Activated naive CD4-positive, alpha-beta T cell treated with Interleukin-2 at 50 U/mL for 16 hours (primary cell): ENCODE data around the gene BMP2K.

ENCODE experiments used
- DNase-seq: peaks from one replicate; pipeline ENCODE4 v3.0.0-alpha.2; 2020

Gene BMP2K

DNA sequence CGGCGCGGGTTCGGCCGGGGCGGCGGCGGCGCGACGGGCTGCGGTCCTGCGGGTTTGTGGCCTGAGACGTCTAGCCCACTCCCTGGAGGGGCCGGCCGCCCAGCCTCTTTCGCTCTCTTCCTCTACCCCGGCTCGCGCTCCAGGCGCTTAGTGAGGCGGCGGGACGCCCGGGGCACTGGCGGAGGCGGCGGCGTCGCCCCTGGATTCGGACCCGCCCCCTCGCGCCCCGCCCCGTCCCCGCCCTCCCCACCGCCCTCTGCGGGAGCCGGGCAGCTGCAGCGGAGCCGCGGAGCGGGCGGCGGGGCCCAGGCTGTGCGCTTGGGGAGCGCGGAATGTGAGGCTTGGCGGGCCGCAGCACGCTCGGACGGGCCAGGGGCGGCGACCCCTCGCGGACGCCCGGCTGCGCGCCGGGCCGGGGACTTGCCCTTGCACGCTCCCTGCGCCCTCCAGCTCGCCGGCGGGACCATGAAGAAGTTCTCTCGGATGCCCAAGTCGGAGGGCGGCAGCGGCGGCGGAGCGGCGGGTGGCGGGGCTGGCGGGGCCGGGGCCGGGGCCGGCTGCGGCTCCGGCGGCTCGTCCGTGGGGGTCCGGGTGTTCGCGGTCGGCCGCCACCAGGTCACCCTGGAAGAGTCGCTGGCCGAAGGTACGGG, at the start of gene BMP2K:
Gene BMP2K, plus strand, starts transcription at position 272 of the 650 bp plus-strand sequence. Its CDS starts 194 bp downstream, at position 466.
- peak; percentile 77 for DNase-seq

DNA sequence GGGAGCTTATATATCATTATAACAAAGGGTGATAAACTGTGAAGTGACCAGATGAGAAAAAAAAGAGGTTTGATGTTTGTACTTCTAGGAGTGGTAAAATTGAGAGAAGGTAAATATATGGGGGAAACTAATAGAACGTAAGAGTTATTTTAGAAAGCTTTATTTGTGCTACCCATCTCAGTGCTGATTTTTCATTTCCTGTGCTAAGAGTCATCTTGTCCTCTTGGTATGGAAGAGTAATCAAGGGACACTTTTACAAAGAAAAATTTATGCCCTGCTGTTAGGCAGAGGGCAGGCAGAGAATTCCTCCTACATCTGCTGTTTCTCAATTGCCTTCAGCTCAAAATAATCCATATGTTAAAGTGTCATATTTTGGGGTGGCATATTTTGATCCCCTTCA, 49.6 kb upstream of the BMP2K start:
- no peak for DNase-seq

DNA sequence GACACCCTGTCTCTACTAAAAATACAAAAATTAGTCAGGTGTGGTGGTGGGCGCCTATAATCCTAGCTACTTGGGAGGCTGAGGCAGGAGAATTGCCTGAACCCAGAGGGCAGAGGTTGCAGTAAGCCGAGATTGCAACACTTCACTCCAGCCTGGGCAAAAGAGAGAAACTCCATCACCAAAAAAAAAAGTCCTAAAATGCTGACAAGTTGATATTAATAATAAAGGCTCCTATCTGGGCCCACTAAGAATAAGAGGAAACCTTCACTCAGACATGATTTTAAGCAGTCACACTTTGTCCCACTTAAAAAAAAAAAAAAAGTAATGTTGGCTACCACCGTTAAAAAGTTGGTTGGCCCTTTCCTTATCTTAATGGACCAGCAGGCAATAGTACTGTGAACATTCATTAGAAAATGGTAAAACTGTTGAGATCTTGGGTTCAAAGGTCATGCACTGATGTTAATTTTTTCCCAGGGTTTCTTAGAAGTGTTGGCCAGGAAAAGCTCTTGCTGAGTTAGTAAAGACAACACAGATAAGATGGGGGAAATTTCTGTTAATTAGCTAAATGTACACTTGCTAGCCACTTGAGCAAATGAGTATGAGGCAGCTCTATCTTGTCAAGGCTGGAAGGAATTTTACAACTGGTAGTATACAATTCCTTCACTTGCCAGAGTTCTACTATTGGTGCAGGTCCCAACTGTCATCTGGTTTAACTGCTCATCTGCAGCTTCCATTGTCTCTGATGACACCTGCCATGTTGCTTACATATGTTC, 43.6 kb upstream of the BMP2K start:
- DNase-seq = no peak

DNA sequence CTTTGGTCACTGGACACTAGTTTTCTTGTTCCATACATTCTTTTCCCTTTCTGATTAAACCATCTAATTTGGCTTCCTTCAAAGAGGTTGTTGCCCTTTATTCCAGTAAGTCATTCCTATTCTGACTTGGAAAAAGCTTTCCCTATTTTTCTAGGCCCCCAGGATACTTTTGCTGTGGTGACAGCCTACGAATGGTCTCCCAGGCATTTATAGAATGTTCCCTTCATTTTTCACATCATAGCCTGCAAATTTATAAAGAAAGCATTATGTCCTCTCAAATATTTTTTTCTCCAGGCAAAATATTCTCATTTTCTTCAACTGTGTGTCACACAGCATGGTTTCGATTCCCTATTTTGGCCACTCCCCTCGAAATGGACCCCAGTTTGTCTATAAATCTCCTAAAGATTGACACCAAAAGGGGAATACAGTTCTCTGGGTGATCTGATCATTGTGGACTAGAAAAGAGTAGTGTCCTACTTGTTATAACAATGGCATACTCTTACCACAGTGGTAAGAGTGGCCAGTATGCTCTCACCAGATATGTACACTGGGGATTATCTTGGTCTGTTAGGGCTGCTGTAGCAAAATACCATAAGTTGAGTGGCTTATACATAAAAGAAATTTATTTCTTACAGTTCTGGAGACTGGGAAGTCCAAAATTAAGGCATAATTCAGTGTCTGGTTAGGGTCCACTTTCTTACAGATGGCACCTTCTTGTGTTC, 41.5 kb upstream of the BMP2K start:
- no peak for DNase-seq

DNA sequence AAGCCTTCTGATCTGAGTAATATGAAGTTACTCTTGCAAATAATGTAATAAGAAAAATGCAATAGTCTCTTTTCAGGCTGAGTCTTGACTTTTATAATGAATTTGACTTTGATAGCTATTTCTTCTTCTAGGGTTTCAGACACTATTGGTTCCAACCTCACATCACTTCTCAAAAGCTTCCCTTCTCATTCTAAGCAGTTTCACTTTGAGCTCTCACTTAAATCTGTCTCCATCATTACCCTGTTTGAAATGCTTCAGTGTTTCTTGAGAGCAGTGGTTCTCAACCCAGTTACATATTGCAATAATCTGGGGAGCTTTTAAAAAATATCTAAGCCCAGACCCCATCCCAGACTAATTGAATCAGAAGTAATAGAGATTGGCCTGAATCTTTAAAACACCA, 40.5 kb upstream of the BMP2K start:
- DNase-seq = no peak

DNA sequence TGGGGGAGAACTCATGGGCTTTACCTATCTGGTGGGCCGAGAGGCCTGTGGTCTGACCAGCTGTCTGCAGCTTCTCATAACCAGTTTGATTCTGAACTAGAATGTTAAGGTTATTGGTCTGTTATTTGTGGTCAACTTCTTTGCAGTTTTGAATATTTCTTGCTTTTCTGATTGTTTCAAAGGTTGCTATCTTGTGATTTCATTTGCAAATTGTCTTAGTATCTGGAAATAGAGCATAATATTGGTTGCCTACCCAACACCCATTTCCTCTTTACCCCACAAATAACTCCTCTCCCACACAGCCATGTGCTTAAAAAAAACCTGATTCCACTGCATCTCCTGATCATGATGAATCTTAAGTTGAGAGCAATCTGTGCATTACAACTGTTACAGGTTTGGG, 39.1 kb upstream of the BMP2K start:
- DNase-seq = no peak

DNA sequence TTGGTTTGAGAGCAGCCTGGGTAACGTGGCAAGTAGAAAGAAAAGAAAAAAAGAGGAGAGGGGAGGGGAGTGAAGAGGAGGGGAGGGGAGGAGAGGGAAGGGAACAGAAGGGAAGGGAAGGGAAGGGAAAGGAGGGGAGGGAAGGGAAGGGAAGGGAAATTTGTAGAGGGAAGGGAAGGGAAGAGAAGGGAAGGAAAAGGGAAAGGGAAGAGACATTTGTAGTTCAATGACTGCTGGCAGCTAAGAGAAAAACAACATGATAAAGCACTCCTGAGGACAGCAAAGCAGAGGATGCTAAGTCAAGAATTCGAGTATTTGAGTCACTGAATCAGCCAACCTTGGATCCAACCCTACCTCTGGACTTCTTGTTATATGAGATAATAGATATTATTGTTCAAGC, 38.2 kb upstream of the BMP2K start:
- no peak for DNase-seq

DNA sequence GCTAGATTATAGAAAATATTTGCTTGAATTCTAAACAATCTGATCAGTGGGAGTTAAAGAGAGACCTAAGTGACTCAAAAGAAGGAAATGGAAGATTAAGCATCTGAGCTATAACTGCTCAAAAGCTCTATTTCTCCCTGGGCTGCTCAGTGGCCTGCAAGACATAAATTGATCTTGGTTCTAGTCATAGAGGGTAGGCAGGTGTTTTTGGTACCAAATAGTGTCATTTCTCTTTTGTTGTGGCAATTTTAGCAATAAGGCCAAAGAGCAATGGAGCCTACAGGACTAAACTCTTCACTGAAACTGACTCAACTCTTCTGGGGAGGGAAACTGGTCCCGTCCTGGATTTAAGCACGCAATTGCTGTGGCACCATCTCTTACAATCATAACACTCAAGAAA, 33.9 kb upstream of the BMP2K start:
- no peak for DNase-seq

DNA sequence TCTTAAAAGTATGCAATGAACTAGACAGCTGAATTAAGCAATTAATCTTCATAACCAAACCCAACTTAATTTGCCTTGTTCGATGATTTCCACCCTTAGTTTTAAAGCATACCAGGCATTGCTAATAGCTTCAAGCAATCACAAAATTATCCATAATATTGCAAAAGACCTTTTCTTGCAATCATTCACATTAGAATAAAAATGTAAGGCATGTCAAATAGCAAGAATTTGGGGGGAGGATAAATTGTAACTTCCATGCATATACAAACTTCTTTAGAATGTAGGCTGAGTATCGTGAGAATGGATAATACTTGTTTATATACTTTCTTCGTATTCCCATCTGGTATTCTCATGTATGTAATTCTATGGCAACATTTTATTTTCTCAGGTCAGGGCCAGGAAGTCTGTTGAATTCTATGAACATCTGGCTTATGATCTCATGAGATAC, 28.7 kb upstream of the BMP2K start:
- no peak for DNase-seq

DNA sequence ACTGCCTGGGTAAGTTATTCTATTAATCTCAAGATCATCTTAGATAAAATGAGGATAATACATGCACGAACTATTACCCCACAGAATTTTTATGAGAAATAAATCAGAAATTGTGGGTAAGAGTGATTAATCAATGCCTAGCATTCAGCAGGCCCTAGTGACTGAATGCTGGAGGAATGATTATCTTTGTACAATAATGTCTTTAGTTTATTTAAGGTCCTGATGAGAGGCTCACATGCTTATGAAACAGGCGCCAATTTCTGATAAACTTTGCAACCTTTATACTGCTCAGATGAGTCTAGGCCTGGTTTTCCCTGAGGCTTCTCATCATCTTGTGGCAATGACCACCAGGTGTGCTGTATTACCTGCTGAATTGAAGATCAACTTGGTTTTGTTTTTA, 27.8 kb upstream of the BMP2K start:
- no peak for DNase-seq

DNA sequence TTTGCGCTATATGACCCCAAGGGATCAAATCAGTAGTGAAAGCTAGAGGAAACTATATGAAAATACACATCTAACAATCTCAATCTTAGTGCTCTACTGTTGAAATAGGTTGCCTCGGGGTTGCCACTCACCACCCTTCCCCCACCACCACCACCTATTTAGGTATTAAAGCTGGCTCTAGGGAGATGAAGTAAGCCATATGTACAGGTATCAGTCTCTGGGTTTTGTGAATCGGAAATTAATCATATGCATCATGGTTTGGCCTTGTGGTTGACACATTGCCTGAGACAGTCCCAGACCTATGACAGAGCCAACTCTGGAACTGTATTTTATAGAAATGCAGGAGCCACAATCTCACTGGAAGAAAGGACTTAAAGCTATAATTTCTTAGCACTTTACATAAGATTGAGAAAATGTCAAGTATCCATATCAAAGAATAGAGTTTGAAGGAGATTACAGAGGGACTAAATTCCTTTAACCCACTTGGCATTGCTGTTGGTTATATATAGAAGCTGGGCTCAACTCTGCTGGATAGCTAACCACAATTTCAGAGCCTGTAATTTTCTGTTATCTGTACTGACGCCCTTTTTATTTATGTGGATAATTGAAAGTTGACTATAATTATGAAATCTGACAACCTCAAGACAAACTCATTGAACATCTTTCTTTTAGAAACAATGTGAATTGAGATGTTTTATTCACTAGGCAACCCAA, 26.7 kb upstream of the BMP2K start:
- no peak for DNase-seq

DNA sequence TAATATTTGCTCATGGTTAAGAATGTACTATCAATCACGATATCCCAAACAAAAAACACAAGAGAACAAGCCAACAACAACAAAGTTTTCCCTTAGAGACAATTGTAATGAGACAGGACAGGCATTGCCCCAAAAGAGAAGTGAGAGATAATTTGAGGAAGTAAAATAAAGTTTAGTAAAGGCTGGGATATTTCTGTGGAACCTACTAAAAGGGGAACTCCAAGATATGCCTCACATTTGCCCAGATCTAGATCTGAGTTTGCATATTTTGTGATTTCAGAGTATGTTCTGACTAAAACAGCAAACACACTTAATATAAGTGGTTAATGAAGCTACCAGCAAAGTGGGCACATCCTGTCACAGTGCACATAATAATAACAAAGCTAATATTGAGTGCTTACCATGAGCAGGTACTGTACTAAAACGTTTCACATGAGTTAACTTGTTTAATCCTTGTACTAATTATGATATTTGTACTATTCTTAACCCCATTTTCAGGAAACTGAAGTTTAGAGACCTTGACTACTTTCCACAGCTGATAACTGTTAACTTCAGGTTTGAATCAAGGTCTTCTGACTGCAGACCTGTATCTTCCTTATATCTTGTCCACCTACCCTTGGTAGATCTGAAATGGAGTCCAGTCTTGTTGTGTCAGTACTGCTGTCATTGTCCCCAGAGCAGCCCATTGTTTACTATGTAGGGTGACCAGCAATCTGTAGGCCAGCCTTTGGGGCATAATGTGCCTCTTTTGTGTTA, 26.0 kb upstream of the BMP2K start:
- no peak for DNase-seq

DNA sequence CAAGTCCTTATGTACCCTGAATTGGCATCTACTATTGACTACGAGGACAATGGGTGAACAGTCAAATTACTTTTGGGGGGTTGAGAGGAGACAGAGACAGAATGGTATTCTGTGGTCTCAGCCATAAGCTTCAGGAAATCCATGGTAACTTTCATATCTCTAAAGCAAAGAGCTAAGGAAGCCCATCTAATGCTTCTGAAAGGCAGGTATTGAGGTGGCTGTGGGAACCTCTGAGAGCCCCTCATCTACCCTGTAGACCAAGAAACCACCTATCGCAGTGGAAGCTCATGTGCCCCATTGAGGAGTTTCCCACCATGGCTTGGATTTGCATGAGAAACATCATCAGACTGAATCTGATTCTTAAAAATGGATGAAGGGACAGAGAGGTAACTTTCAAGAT, 23.1 kb upstream of the BMP2K start:
- no peak for DNase-seq

DNA sequence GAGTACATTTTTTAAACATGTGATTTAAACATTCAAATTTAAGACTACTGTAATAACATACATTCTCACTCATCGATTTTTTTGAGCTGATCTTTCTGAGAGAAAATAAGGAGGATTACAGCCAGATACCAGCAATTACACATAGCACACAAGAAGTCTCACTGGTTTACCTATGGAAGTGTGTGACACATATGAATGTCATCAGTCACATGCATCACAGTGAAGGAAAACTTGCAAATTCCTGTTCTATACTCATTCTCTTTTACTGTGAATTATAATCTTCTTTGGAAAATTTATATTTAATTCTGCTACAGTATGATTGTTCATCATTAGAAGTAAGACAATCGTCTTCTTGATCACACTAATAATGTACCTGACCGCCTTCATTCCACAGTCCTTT, 21.3 kb upstream of the BMP2K start:
- no peak for DNase-seq

DNA sequence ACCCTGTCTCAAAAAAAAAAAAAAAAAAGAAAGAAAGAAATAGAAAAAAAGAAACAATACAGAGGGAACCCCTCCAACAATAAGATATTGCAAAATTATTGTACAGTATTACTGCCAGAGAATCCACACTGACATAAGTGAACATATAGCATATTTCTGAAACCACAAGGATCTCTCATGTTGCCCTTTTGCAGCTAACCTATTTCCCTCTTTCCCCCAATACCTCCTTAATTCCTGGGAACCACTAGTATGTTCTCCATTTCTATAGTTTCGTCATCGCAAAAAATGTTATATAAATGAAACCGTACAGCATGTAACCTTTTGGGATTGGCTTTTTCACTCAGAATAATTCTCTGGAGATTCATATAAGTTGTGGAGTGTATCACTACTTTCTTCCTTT, 20.0 kb upstream of the BMP2K start:
- no peak for DNase-seq

DNA sequence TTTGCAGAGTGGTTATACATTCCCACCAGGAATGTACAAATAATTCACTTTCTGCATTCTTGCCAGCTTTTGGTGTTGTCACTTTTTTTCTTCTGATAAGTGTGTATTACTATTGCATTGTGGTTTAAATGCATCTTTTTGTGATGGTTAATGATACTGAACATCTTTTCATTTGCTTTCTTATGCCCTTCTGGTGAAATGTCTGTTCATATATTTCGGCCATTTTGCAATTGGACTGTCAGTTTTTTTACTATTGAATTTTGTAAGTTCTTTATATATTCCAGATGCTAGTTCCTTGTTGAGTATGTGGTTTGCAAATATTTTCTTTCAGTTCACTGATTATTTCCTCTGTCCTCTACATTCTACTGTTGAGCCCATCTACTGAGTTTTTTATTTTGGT, 19.4 kb upstream of the BMP2K start:
- no peak for DNase-seq

DNA sequence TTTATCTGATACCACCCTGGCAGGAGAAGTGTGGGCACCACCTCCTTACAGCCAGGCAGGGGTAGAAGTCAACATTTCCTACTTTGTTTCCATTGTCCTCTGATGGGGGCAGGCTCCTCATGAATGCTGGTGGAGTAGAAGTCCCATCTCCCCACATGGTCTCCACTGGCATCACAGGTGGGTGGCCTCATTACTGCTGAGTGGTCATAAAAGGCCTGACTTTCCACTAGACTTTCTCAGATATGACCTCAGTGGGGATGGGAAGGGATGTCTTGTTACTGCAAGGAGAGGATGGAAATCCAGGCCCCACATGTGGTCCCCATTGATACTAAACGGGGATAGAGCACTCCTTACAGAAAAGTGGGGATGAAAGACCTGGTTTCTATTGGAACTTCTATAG, 18.6 kb upstream of the BMP2K start:
- no peak for DNase-seq

DNA sequence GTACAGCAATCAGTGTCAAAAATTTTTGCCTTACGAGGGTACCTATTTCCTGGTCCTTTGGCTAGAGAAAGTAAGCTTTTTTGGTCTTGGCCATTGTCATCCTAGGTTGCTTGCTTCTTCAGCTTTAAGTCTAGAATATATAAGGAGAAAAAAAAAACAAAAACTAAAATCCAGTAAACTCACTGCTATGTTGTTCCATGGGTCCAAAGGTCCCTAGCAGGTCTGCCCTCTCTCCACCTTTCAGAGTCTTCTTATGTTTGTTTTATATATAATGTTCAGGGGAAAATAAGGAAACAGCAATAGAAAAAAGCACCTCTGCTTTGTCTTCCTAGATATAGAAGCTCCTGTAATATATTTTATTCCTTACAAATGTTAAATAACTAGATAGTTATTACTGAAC, 18.1 kb upstream of the BMP2K start:
- DNase-seq = no peak

DNA sequence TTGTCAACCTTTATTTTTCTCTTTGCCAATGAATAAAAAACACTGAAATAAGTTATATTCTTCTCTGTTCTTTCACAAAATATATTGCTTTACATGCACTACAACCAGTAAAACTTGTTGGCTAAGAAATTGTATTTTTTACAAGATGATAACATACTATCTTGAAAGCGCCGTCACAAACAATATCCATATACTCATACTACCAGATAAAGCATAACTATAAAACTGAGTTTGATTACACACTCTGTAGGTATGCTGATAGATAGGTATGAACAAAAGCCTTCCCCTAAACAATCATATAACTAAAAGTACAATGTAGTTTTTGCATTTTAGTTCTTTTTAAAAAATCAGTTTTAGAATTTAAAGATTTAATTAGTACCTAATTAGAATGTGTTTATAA, 13.6 kb upstream of the BMP2K start:
- DNase-seq = no peak

DNA sequence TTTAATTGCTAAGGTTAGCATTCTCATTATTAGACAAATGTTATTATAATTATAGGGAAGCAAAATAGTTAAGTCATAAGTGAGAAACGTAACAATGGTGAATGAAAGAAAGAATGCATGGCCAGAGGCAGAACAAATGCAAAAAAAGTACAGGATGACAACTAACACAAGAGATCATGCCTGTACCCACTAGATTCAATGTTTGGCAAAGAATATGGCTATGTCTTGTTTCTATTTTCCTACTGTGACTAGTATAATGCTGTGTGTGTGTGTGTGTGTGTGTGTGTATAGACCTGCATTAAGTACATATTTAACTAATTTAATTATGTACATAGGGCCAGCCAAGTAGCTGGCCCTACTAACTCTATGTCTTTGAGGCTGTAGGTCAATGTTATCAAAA, 12.9 kb upstream of the BMP2K start:
- DNase-seq = no peak

DNA sequence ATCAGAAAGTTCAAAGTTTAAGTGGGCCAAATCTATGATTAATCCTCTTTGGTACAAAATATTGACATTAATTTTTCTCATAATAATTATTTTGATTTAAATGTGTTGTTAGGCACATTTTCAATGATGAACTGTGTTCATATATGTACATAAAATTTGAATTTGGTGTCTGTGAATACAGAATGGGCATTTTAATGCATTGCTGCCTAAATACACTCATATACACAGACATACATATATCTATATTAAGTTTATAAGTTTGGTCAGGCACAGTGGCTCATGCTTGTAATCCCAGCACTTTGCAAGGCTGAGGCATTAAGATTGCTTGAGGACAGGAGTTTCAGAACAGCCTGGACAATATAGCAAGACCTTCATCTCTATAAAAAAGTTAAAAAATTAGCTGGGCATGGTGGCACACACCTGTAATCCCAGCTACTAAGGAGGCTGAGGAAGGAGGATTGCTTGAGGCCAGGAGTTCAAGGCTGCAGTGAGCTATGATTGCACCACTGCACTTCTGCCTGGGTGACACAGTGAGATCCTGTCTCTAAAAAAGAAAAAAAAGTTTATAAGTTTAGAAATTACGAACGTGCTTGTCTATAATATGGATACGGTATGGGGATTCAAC, 12.3 kb upstream of the BMP2K start:
- DNase-seq = no peak

DNA sequence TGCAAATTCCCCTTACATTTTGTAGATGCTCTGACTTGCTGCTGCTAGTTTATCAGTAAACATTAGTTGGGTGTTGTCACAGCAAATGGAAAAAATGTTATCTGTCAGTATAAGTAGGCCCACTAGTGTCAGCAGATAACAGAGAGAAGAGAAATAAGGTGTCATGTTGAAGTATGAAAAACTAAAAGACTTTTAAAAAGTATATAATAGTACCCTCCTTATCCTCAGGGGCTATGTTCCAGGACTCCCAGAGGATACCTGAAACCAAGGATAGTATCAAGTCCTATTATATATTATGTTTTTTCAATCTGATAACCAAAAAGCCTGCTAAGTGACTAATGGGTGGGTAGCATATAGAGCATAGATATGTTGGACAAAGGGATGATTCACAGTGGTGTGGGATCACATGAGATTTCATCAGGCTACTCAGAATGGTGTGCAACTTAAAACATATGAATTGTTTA, 11.6 kb upstream of the BMP2K start:
- no peak for DNase-seq
